Mesothelial cell of epicardium (in vitro differentiated cells): ENCODE results near the gene LUC7L3. TPM values are rescaled to one million over a fixed set of nuclear protein-coding genes. Genes with fewer than 3 reads are reported as not detected.

Experiments
- DNase-seq, 2 experiments: peaks; one replicate each; pipeline ENCODE4 v3.0.0; 2021; ENCODE audit warnings: low spot score in 2 of 2; ENCODE audit not compliant: unreplicated experiment in 2 of 2
- H3K27ac Mint-ChIP-seq: 2 replicates; pipeline ENCODE4 v1.8.0; 2021; ENCODE audit warnings: mixed read lengths
- H3K27me3 Mint-ChIP-seq: 2 replicates; pipeline ENCODE4 v1.8.0; 2021; ENCODE audit warnings: low read depth, mixed read lengths
- H3K36me3 Mint-ChIP-seq: 2 replicates; pipeline ENCODE4 v1.8.0; 2021; ENCODE audit warnings: mixed read lengths
- H3K4me1 Mint-ChIP-seq: 2 replicates; pipeline ENCODE4 v1.8.0; 2021; ENCODE audit warnings: mixed read lengths
- H3K4me3 Mint-ChIP-seq: 2 replicates; pipeline ENCODE4 v1.8.0; 2021; ENCODE audit warnings: mild to moderate bottlenecking, moderate library complexity, mixed read lengths
- H3K9me3 Mint-ChIP-seq: 2 replicates; pipeline ENCODE4 v1.8.0; 2021; ENCODE audit warnings: mixed read lengths
- CTCF ChIP-seq: fragments of 200-600 bp; sonication (generic); IDR thresholded peaks from one replicate; pipeline ENCODE4 v1.5.0; 2021; ENCODE audit warnings: antibody characterized with exemption; ENCODE audit not compliant: unreplicated experiment
- total RNA-seq: library from RNA; stranded (reverse); gene quantifications from 3 replicates; pipeline ENCODE4 v1.2.1, GENCODE V29; 2021

The LUC7L3 gene
- total RNA-seq, 1 donor from 2014 or later: 261 TPM

- H3K27ac Mint-ChIP-seq: no peak overlapping the region
These were observed 34.6 kb upstream of the LUC7L3 start for GRCh38 chr17:50684612-50685333.

GRCh38 chr17:50685334-50685665 is 34.1 kb upstream of the LUC7L3 start:
- H3K4me1 Mint-ChIP-seq: peaks cover 21% of the 10 kb centered on the region
- H3K27me3 Mint-ChIP-seq: no peaks in the 10 kb centered on the region
- DNase-seq: no peak
- TF ChIP-seq CTCF: no peak
- H3K27ac Mint-ChIP-seq: no peak overlapping the region
- H3K9me3 Mint-ChIP-seq: no peaks in the 10 kb centered on the region
- H3K4me3 Mint-ChIP-seq: no peak overlapping the region
- H3K36me3 Mint-ChIP-seq: no peaks in the 10 kb centered on the region

More at GRCh38 chr17:50684612-50685333, 34.6 kb upstream of the LUC7L3 start:
- Mint-ChIP-seq H3K27me3 (no peaks in the 10 kb centered on the region), H3K4me3 (no peak overlapping the region), H3K36me3 (no peaks in the 10 kb centered on the region), H3K9me3 (no peaks in the 10 kb centered on the region), H3K4me1 (peaks cover 18% of the 10 kb centered on the region)
- no peak for DNase-seq
- TF ChIP-seq CTCF: no peak

GRCh38 chr17:50685691-50686493 is 33.5 kb upstream of the LUC7L3 start:
- DNase-seq: no peak
- Mint-ChIP-seq H3K9me3 (no peaks in the 10 kb centered on the region), H3K27ac (no peak overlapping the region), H3K27me3 (no peaks in the 10 kb centered on the region), H3K36me3 (no peaks in the 10 kb centered on the region), H3K4me1 (peaks cover 21% of the 10 kb centered on the region), H3K4me3 (no peak overlapping the region)
- no peak for TF ChIP-seq CTCF

GRCh38 chr17:50686494-50687199 is 32.8 kb upstream of the LUC7L3 start:
- H3K36me3 Mint-ChIP-seq: no peaks in the 10 kb centered on the region
- peaks cover 19% of the 10 kb centered on the region for H3K4me1 Mint-ChIP-seq
- no peak for TF ChIP-seq CTCF
- H3K4me3 Mint-ChIP-seq: no peak overlapping the region
- no peak for DNase-seq
- no peaks in the 10 kb centered on the region for H3K27me3 Mint-ChIP-seq
- no peak overlapping the region for H3K27ac Mint-ChIP-seq
- no peaks in the 10 kb centered on the region for H3K9me3 Mint-ChIP-seq

GRCh38 chr17:50687200-50688066 is 32.0 kb upstream of the LUC7L3 start:
- H3K36me3 Mint-ChIP-seq: no peaks in the 10 kb centered on the region
- H3K4me3 Mint-ChIP-seq: no peak overlapping the region
- no peak for TF ChIP-seq CTCF
- H3K27ac Mint-ChIP-seq: no peak overlapping the region
- peaks cover 26% of the 10 kb centered on the region for H3K4me1 Mint-ChIP-seq
- no peak for DNase-seq
- H3K27me3 Mint-ChIP-seq: no peaks in the 10 kb centered on the region
- H3K9me3 Mint-ChIP-seq: no peaks in the 10 kb centered on the region
